H9 (cell line): ENCODE data around the gene SLC35F3. TPM values are rescaled to one million over a fixed set of nuclear protein-coding genes. Genes with fewer than 3 reads are reported as not detected.

ENCODE experiments used
- DNase-seq: peaks from one replicate; pipeline ENCODE4 v3.0.0-alpha.2; 2017
- H2AFZ ChIP-seq: one replicate; pipeline ENCODE4 v1.6.1; 2013; ENCODE audit warnings: mild to moderate bottlenecking, low read length, control low read depth, moderate library complexity
- H2AK5ac ChIP-seq: 2 replicates; pipeline ENCODE4 v1.6.1; 2013; ENCODE audit warnings: low read length, control low read depth, mixed read lengths; ENCODE audit not compliant: insufficient read length
- H2BK120ac ChIP-seq: one replicate; pipeline ENCODE4 v1.6.1; 2013; ENCODE audit warnings: low read depth, mild to moderate bottlenecking, low read length, control low read depth, inconsistent platforms; ENCODE audit not compliant: poor library complexity, severe bottlenecking
- H2BK12ac ChIP-seq: 2 replicates; pipeline ENCODE4 v1.6.1; 2013; ENCODE audit warnings: low read length, control low read depth, mixed read lengths, low read depth; ENCODE audit not compliant: insufficient read length
- H2BK15ac ChIP-seq: 2 replicates; pipeline ENCODE4 v1.6.1; 2013; ENCODE audit warnings: low read depth, low read length, control low read depth
- H2BK20ac ChIP-seq: one replicate; pipeline ENCODE4 v1.6.1; 2013; ENCODE audit warnings: low read depth, mild to moderate bottlenecking, low read length, control low read depth, inconsistent platforms; ENCODE audit not compliant: poor library complexity, severe bottlenecking
- H2BK5ac ChIP-seq: 2 replicates; pipeline ENCODE4 v1.6.1; 2013; ENCODE audit warnings: low read length, control low read depth, mixed read lengths; ENCODE audit not compliant: insufficient read length
- H3K14ac ChIP-seq: 2 replicates; pipeline ENCODE4 v1.6.1; 2013; ENCODE audit warnings: low read length, control low read depth; ENCODE audit not compliant: insufficient read depth
- H3K18ac ChIP-seq: 2 replicates; pipeline ENCODE4 v1.6.1; 2013; ENCODE audit warnings: low read depth, mild to moderate bottlenecking, mixed read lengths, low read length, control low read depth; ENCODE audit not compliant: insufficient read length
- H3K23ac ChIP-seq: 2 replicates; pipeline ENCODE4 v1.6.1; 2013; ENCODE audit warnings: low read length, control low read depth, mixed read lengths, low read depth; ENCODE audit not compliant: insufficient read length
- H3K23me2 ChIP-seq: 2 replicates; pipeline ENCODE4 v1.6.1; 2013; ENCODE audit warnings: low read depth, mild to moderate bottlenecking, mixed read lengths, low read length, control low read depth; ENCODE audit not compliant: insufficient read length, poor library complexity, severe bottlenecking
- H3K27ac ChIP-seq: 2 replicates; pipeline ENCODE4 v1.5.1; 2013; ENCODE audit warnings: low read length, control low read depth, mixed read lengths, low read depth; ENCODE audit not compliant: insufficient read length
- H3K27me3 ChIP-seq: 2 replicates; pipeline ENCODE4 v1.6.1; 2013; ENCODE audit warnings: low read length, control low read depth, inconsistent platforms; ENCODE audit not compliant: insufficient read depth
- H3K4ac ChIP-seq: 2 replicates; pipeline ENCODE4 v1.6.1; 2013; ENCODE audit warnings: low read depth, mild to moderate bottlenecking, control low read depth, inconsistent platforms, low read length, moderate library complexity
- H3K4me1 ChIP-seq: 2 replicates; pipeline ENCODE4 v1.6.1; 2013; ENCODE audit warnings: low read length, control low read depth, inconsistent platforms; ENCODE audit not compliant: insufficient read depth
- H3K4me2 ChIP-seq: 2 replicates; pipeline ENCODE4 v1.6.1; 2013; ENCODE audit warnings: low read length, control low read depth, mixed read lengths; ENCODE audit not compliant: insufficient read length, insufficient read depth
- H3K56ac ChIP-seq: 2 replicates; pipeline ENCODE4 v1.6.1; 2013; ENCODE audit warnings: low read depth, mild to moderate bottlenecking, mixed read lengths, low read length, control low read depth; ENCODE audit not compliant: insufficient read length
- H3K79me1 ChIP-seq: 2 replicates; pipeline ENCODE4 v1.6.1; 2013; ENCODE audit warnings: low read depth, mild to moderate bottlenecking, moderate library complexity, low read length, control low read depth, inconsistent platforms; ENCODE audit not compliant: insufficient read depth, poor library complexity, severe bottlenecking
- H3K79me2 ChIP-seq: 2 replicates; pipeline ENCODE4 v1.6.1; 2013; ENCODE audit warnings: low read length, control low read depth, inconsistent platforms; ENCODE audit not compliant: insufficient read depth
- H3K9ac ChIP-seq: 2 replicates; pipeline ENCODE4 v1.6.1; 2013; ENCODE audit warnings: low read length, control low read depth, mixed read lengths; ENCODE audit not compliant: insufficient read length; ENCODE audit errors: extremely low read depth
- H3K9me3 ChIP-seq: one replicate; pipeline ENCODE4 v1.6.1; 2013; ENCODE audit warnings: low read depth, low read length, inconsistent platforms; ENCODE audit not compliant: control insufficient read depth
- H3T11ph ChIP-seq: one replicate; pipeline ENCODE4 v1.6.1; 2013; ENCODE audit warnings: mild to moderate bottlenecking, low read length, control low read depth, inconsistent platforms
- H4K20me1 ChIP-seq: one replicate; pipeline ENCODE4 v1.6.1; 2013; ENCODE audit not compliant: control insufficient read depth, insufficient read length, insufficient read depth
- H4K5ac ChIP-seq: 2 replicates; pipeline ENCODE4 v1.6.1; 2013; ENCODE audit warnings: low read depth, mild to moderate bottlenecking, mixed read lengths, low read length, control low read depth; ENCODE audit not compliant: insufficient read length
- H4K8ac ChIP-seq: replicated peaks from 2 replicates; pipeline ENCODE4 v1.6.1; 2013; ENCODE audit warnings: low read length, control low read depth, mixed read lengths, low read depth; ENCODE audit not compliant: insufficient read length
- H4K91ac ChIP-seq: 2 replicates; pipeline ENCODE4 v1.6.1; 2013; ENCODE audit warnings: low read depth, mild to moderate bottlenecking, moderate library complexity, mixed read lengths, low read length, control low read depth; ENCODE audit not compliant: insufficient read length
- H3K27ac Mint-ChIP-seq, 3 experiments: 2 replicates in 2 of 3; 3 replicates in 1 of 3; pipeline ENCODE4 v1.8.0; 2020 to 2021; ENCODE audit warnings: mixed read lengths in 3 of 3, mild to moderate bottlenecking in 1 of 3, moderate library complexity in 1 of 3
- H3K27me3 Mint-ChIP-seq: 2 replicates; pipeline ENCODE4 v1.8.0; 2021; ENCODE audit warnings: low read depth, mild to moderate bottlenecking, moderate library complexity, mixed read lengths
- H3K36me3 Mint-ChIP-seq, 3 experiments: 2 replicates in 2 of 3; 3 replicates in 1 of 3; pipeline ENCODE4 v1.8.0; 2020 to 2021; ENCODE audit warnings: low read depth in 3 of 3, mixed read lengths in 3 of 3; ENCODE audit not compliant: insufficient read depth in 1 of 3
- H3K4me1 Mint-ChIP-seq, 2 experiments: 2 replicates each; pipeline ENCODE4 v1.8.0; 2020; ENCODE audit warnings: mixed read lengths in 2 of 2
- H3K4me3 Mint-ChIP-seq, 2 experiments: 2 replicates in 1 of 2; 3 replicates in 1 of 2; pipeline ENCODE4 v1.8.0; 2020 to 2021; ENCODE audit warnings: mild to moderate bottlenecking in 2 of 2, mixed read lengths in 2 of 2, moderate library complexity in 1 of 2
- H3K9me3 Mint-ChIP-seq, 2 experiments: 2 replicates in 1 of 2; 3 replicates in 1 of 2; pipeline ENCODE4 v1.8.0; 2020; ENCODE audit warnings: mild to moderate bottlenecking in 2 of 2, mixed read lengths in 2 of 2, moderate library complexity in 1 of 2
- CTCF ChIP-seq: fragments of 200-600 bp; sonication (generic); conservative IDR thresholded peaks from 3 replicates; pipeline ENCODE4 v1.8.0; 2021; ENCODE audit warnings: antibody characterized with exemption, mild to moderate bottlenecking
- WGBS: extraction: QIAGEN DNeasy Blood & Tissue Kit; methylation state at CpG from one replicate; pipeline ENCODE4 v1.1.7; 2013; ENCODE audit warnings: missing lambda C conversion rate, low lambda C conversion rate, mixed read lengths; ENCODE audit not compliant: insufficient read length; ENCODE audit errors: extremely low coverage; 5-methylcytosine and 5-hydroxymethylcytosine counted together
- total RNA-seq: library from RNA; stranded (reverse); gene quantifications from 2 replicates; pipeline ENCODE4 v1.2.1, GENCODE V29; 2021

SLC35F3 gene
- total RNA-seq, 1 experiment from 2014 or later: 0.81 TPM

GRCh38 chr1:234294109-234294817, 389.8 kb downstream of the SLC35F3 start:
- no peak overlapping the region for H2BK120ac ChIP-seq
- no peak overlapping the region for H2BK12ac ChIP-seq
- H3K27me3 Mint-ChIP-seq: peaks cover 5% of the 10 kb centered on the region
- no peak overlapping the region for H2BK20ac ChIP-seq
- no peaks in the 10 kb centered on the region for H3K79me1 ChIP-seq
- H3K23me2 ChIP-seq: no peaks in the 10 kb centered on the region
- no peak overlapping the region for H2AK5ac ChIP-seq
- no peak overlapping the region for H3K23ac ChIP-seq
- H3K9me3 Mint-ChIP-seq: peaks cover 18 to 20% of the 10 kb centered on the region in 2 experiments
- H3K9me3 ChIP-seq: no peaks in the 10 kb centered on the region
- no peak overlapping the region for H4K5ac ChIP-seq
- H2BK15ac ChIP-seq: no peak overlapping the region
- H3K27ac Mint-ChIP-seq: no peak overlapping the region
- no peak overlapping the region for H3K4me2 ChIP-seq
- H3K4ac ChIP-seq: no peak overlapping the region
- no peaks in the 10 kb centered on the region for H3K27me3 ChIP-seq
- no peak overlapping the region for H4K8ac ChIP-seq
- no CpG with 5 or more reads among the region's 14 CpGs for WGBS
- H3K56ac ChIP-seq: no peak overlapping the region
- no peak for TF ChIP-seq CTCF
- H3K14ac ChIP-seq: no peak overlapping the region
- no peaks in the 10 kb centered on the region for H3K79me2 ChIP-seq
- no peak overlapping the region for H3T11ph ChIP-seq
- no peaks in the 10 kb centered on the region for H4K20me1 ChIP-seq
- H2BK5ac ChIP-seq: no peak overlapping the region
- peaks cover 0 to 3% of the 10 kb centered on the region in 2 experiments; a peak in 2 of 4 replicates for H3K4me1 Mint-ChIP-seq
- no peak overlapping the region for H4K91ac ChIP-seq
- DNase-seq: no peak
- no peak overlapping the region for H3K18ac ChIP-seq
- no peak overlapping the region for H3K4me3 Mint-ChIP-seq
- H3K27ac ChIP-seq: no peak overlapping the region
- no peaks in the 10 kb centered on the region for H3K4me1 ChIP-seq
- H2AFZ ChIP-seq: no peak overlapping the region
- H3K9ac ChIP-seq: no peak overlapping the region
- peaks cover 9 to 11% (median 9%) of the 10 kb centered on the region in 3 experiments for H3K36me3 Mint-ChIP-seq
